ENCODE data around the gene FLNB.

The FLNB gene

DNA sequence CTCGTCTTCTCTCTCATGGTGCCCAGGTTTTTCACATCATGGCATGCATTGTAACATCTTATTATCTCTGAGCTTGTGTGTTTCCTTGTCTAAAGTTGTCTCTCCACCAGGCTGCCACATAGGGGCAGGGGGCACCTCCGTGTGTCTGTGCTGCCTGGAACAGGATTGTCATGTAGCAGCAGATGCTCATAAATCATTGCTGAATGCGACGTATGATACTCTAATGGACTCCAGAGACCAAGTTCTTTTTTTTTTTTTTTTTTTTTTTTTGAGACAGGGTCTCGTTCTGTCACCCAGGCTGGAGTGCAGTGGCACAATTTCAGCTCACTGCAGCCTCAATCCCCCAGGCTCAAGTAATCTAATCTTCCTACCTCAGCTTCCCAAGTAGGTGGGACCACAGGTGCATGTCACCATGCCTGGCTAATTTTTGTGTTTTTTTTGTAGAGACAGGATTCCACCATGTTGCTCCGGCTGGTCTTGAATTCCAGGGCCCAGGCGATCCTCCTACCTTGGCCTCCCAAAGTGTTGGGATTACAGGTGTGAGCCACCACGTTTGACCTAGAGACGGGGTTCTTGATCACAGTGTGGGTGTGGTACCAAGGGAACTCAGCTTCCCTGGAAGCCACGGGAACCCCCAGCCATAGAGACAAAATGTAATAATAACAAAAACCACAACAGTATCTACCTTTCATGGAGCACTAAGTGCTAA is 207.2 kb downstream of the FLNB start:
- DNase-seq = no peak

DNA sequence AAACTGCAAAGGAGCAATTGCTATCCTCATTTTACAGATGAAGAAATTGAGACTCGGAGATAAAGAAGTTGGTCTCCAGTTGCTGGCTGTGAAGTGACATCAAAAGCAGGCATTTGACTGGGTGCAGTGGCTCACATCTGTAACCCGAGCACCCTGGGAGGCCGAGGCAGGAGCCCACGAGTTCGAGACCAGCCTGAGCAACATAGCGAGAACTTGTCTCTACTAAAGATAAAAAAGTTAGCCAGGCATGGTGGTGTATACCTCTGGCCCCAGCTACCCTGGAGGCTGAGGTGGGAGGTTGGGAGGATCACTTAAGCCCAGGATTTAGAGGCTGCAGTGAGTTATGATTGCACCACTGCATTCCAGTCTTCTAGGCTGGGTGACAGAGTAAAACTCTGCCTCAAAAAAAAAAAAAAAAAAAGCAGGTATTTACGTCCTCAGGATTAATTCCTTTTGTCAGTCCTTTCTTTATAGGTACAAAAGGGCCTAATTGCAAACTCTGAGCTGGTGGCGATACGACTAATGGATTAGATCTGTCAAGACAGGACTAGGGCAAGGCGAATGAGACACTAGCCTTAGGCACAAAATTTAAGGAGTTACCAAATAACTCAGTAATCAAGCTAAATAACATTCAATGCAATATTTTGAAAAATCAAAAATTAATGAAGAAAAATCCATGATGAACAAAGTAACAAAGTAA is 208.4 kb downstream of the FLNB start:
- no peak for DNase-seq

DNA sequence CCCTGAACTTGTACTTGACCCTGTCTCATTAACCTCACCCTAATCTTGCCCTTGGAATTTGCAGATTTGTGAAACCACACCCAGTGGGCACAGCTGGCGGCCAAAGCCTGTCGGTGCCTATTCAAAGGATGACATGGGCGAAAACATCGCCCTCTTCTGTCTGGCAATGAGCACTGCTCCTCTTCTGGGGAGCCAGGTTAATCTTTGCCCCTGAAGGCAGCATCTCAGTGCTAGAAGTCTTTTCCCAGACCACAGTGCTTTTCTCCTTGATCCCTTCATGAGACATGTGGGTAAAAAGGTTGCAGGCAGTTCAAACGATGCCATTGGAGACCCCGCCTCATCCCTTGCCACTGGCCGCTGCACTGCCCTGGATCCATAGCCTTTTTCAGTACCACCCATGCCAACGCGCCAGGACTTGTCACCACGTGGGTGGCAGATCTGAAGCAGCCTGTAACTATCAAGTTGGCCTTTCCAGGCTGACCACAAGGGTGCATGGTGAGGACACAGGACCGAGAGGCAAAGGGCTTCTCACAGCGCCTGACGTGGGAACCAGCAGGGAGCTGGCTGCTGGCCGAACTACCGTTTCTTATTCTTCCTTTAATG is 209.1 kb downstream of the FLNB start:
- DNase-seq = peak; percentile 15

DNA sequence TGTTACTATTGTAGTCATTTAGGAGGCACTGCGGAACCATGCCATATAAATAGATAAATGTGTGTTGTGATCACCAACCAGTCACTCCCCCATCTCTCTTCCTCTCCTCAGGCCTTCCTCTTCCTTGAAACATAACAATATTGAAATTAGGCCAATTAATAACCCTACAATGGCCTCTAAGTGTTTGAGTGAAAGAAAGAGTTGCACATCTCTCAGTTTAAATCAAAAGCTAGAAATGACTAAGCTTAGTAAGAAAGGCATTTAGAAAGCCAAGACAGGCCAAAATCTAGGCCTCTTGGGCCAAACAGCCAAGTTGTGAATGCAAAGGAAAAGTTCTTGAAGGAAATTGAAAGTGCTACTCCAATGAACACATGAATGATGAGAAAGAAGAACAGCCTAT is 210.7 kb downstream of the FLNB start:
- DNase-seq = no peak

Measured in NCI-H748 treated with DMSO at 0.1 percent for 48 hours (cell line).